SK-N-MC (cell line): ENCODE data around the gene AGR2.

ENCODE experiments used
- DNase-seq: peaks from one replicate; pipeline ENCODE4 v3.0.0-alpha.2; 2011; ENCODE audit warnings: low read depth, low spot score
- H3K27ac ChIP-seq: fragments of 200-600 bp; sonication (generic); 2 replicates; pipeline ENCODE4 v1.5.1; 2016; ENCODE audit warnings: mixed run types
- H3K36me3 ChIP-seq: fragments of 200-600 bp; sonication (generic); 2 replicates; pipeline ENCODE4 v1.6.1; 2017; ENCODE audit warnings: antibody characterized with exemption, low read length, mixed read lengths; ENCODE audit not compliant: insufficient read depth
- H3K4me3 ChIP-seq: fragments of 200-600 bp; sonication (generic); 2 replicates; pipeline ENCODE4 v1.5.1; 2016
- H3K9ac ChIP-seq: fragments of 200-600 bp; sonication (generic); 2 replicates; pipeline ENCODE4 v1.8.0; 2017; ENCODE audit warnings: mixed run types, mixed read lengths; ENCODE audit not compliant: insufficient read length
- H3K9me3 ChIP-seq: fragments of 200-600 bp; sonication (generic); 2 replicates; pipeline ENCODE4 v1.6.1; 2017; ENCODE audit warnings: low read depth, mild to moderate bottlenecking, antibody characterized with exemption, low read length, moderate library complexity, mixed read lengths
- EZH2 ChIP-seq: fragments of 200-600 bp; sonication (generic); IDR thresholded peaks from one replicate; pipeline ENCODE4 v1.6.1; 2017; ENCODE audit warnings: antibody characterized with exemption
- FOXP2 ChIP-seq: optimal IDR thresholded peaks from 2 replicates; pipeline ENCODE3; 2011; ENCODE audit warnings: mild to moderate bottlenecking, moderate library complexity; ENCODE audit not compliant: insufficient read depth; ENCODE audit errors: extremely low read length, control extremely low read depth
- POLR2AphosphoS5 ChIP-seq: IDR thresholded peaks from 2 replicates; pipeline ENCODE4 v1.6.1; 2012; ENCODE audit warnings: mild to moderate bottlenecking, low read depth, low read length, borderline replicate concordance

The AGR2 gene

GRCh38 chr7:16758036-16758435 lies 46.8 kb downstream of the AGR2 start:
- no peak overlapping the region for H3K9ac ChIP-seq
- H3K27ac ChIP-seq: no peak overlapping the region
- no peak for DNase-seq

GRCh38 chr7:16755397-16755796 lies 49.4 kb downstream of the AGR2 start:
- Histone ChIP-seq H3K36me3 (no peaks in the 10 kb centered on the region), H3K9me3 (no peaks in the 10 kb centered on the region), H3K9ac (no peak overlapping the region), H3K4me3 (peak overlapping the region; percentile 94), H3K27ac (no peak overlapping the region)
- TF ChIP-seq POLR2AphosphoS5 (no peak), EZH2 (no peak), FOXP2 (no peak)
- DNase-seq: no peak

More at GRCh38 chr7:16758036-16758435, 46.8 kb downstream of the AGR2 start:
- no peak for TF ChIP-seq FOXP2
- no peak for TF ChIP-seq EZH2
- TF ChIP-seq POLR2AphosphoS5: no peak
- Histone ChIP-seq H3K36me3 (0 out of 2 replicates have a peak, but pooled peaks cover 2% of the 10 kb centered on the region), H3K9me3 (no peaks in the 10 kb centered on the region), H3K4me3 (no peak overlapping the region)

- Histone ChIP-seq H3K4me3 (peak overlapping the region; percentile 94), H3K27ac (no peak overlapping the region), H3K9ac (peak overlapping the region; percentile 53), H3K36me3 (no peaks in the 10 kb centered on the region), H3K9me3 (no peaks in the 10 kb centered on the region)
- no peak for TF ChIP-seq FOXP2
- no peak for TF ChIP-seq EZH2
- no peak for TF ChIP-seq POLR2AphosphoS5
- no peak for DNase-seq
Measured at GRCh38 chr7:16754856-16755317, 49.9 kb downstream of the AGR2 start.

GRCh38 chr7:16753932-16754855 lies 50.6 kb downstream of the AGR2 start:
- Histone ChIP-seq H3K36me3 (no peaks in the 10 kb centered on the region), H3K27ac (no peak overlapping the region), H3K9ac (peak overlapping the region; percentile 53), H3K9me3 (no peaks in the 10 kb centered on the region), H3K4me3 (peak overlapping the region; percentile 94)
- no peak for DNase-seq
- no peak for TF ChIP-seq POLR2AphosphoS5
- no peak for TF ChIP-seq EZH2
- TF ChIP-seq FOXP2: no peak

- no peak for DNase-seq
- no peak within 1 kb of the TSS for H3K27ac ChIP-seq
- no peaks in the 10 kb centered on the region for H3K9me3 ChIP-seq
- TF ChIP-seq FOXP2 (no peak), EZH2 (no peak), POLR2AphosphoS5 (no peak)
- H3K9ac ChIP-seq: peak within 1 kb of the TSS; percentile 53
- peak within 1 kb of the TSS; percentile 94 for H3K4me3 ChIP-seq
- no peaks in the 10 kb centered on the region for H3K36me3 ChIP-seq
Measured at GRCh38 chr7:16753102-16753931, 51.5 kb downstream of the AGR2 start, which contains the start of gene TSPAN13. Gene TSPAN13, plus strand, starts transcription at chr7:16753755. Its CDS starts 213 bp downstream, at chr7:16753968.

- no peaks in the 10 kb centered on the region for H3K9me3 ChIP-seq
- no peaks in the 10 kb centered on the region for H3K36me3 ChIP-seq
- DNase-seq: no peak
- no peak overlapping the region for H3K27ac ChIP-seq
- TF ChIP-seq FOXP2 (no peak), EZH2 (no peak)
- H3K9ac ChIP-seq: no peak overlapping the region
- no peak overlapping the region for H3K4me3 ChIP-seq
Measured at GRCh38 chr7:16747102-16747501, 57.7 kb downstream of the AGR2 start.

- H3K9ac ChIP-seq: peak overlapping the region; percentile 33
- H3K9me3 ChIP-seq: no peaks in the 10 kb centered on the region
- H3K4me3 ChIP-seq: no peak overlapping the region
- TF ChIP-seq POLR2AphosphoS5 (no peak), FOXP2 (no peak), EZH2 (no peak)
- H3K36me3 ChIP-seq: no peaks in the 10 kb centered on the region
- no peak for DNase-seq
- no peak overlapping the region for H3K27ac ChIP-seq
Measured at GRCh38 chr7:16745645-16746044, 59.2 kb downstream of the AGR2 start.
